Stimulated activated CD8-positive, alpha-beta memory T cell treated with anti-CD3 and anti-CD28 coated beads, Interleukin-4, amount 100 ng/mL, for 24 hours (primary cell): ENCODE results near the gene MARK3.

Source experiments
- DNase-seq: peaks from one replicate; pipeline ENCODE4 v3.0.0-alpha.2; 2020; ENCODE audit warnings: low read depth

MARK3 gene

GRCh38 chr14:103538291-103539055, 153.3 kb downstream of the MARK3 start:
- no peak for DNase-seq

GRCh38 chr14:103539056-103539825, 154.0 kb downstream of the MARK3 start:
- no peak for DNase-seq

GRCh38 chr14:103540821-103541708, 155.8 kb downstream of the MARK3 start:
- DNase-seq = no peak

GRCh38 chr14:103541709-103542604, 156.7 kb downstream of the MARK3 start:
- no peak for DNase-seq

GRCh38 chr14:103542605-103543088, 157.4 kb downstream of the MARK3 start:
- no peak for DNase-seq

- DNase-seq = no peak
These were observed 157.9 kb downstream of the MARK3 start for GRCh38 chr14:103543140-103543539.

GRCh38 chr14:103543721-103544387, 158.6 kb downstream of the MARK3 start:
- DNase-seq = no peak

GRCh38 chr14:103544388-103545218, 159.4 kb downstream of the MARK3 start:
- DNase-seq = no peak

- no peak for DNase-seq
These were observed 160.2 kb downstream of the MARK3 start for GRCh38 chr14:103545219-103545914.

GRCh38 chr14:103545915-103546651, 160.9 kb downstream of the MARK3 start:
- no peak for DNase-seq

- DNase-seq = peak; percentile 64
These were observed 161.6 kb downstream of the MARK3 start for GRCh38 chr14:103546652-103547454.

- no peak for DNase-seq
These were observed 162.3 kb downstream of the MARK3 start for GRCh38 chr14:103547455-103547940.

GRCh38 chr14:103547941-103548462, 162.8 kb downstream of the MARK3 start:
- no peak for DNase-seq

- no peak for DNase-seq
These were observed 163.5 kb downstream of the MARK3 start for GRCh38 chr14:103548463-103549351.

- DNase-seq = no peak
These were observed 164.4 kb downstream of the MARK3 start for GRCh38 chr14:103549361-103550311.
